Upper lobe of left lung (tissue), 6 donors: Measurements from ENCODE around the gene RNASET2. TPM values are rescaled to one million over a fixed set of nuclear protein-coding genes. Genes with fewer than 3 reads are reported as not detected.

Experiments used
- ATAC-seq, 2 donors: fragments of 200-7000 bp; cut with Tn5 transposase; one replicate each; pipeline ENCODE4 v1.9.1; 2022; ENCODE audit warnings: mild to moderate bottlenecking in 2 of 2, moderate library complexity in 2 of 2; ENCODE audit not compliant: low FRiP score in 2 of 2
- DNase-seq, 2 donors: peaks; one replicate each; pipeline ENCODE4 v3.0.0-alpha.2; 2019 to 2020
- H3K27ac ChIP-seq, 4 donors: fragments of 200-600 bp; sonication (generic); one replicate each; pipeline ENCODE4 v1.5.1; 2016 to 2019
- H3K27me3 ChIP-seq, 4 donors: fragments of 200-600 bp; sonication (generic); one replicate each; pipeline ENCODE4 v1.5.1; 2017 to 2019
- H3K36me3 ChIP-seq, 4 donors: fragments of 200-600 bp; sonication (generic); one replicate each; pipeline ENCODE4 v1.5.1; 2016 to 2019
- H3K4me1 ChIP-seq, 4 donors: fragments of 200-600 bp; sonication (generic); one replicate each; pipeline ENCODE4 v1.5.1; 2018 to 2019
- H3K4me3 ChIP-seq, 4 donors: fragments of 200-600 bp; sonication (generic); one replicate each; pipeline ENCODE4 v1.5.1; 2017 to 2019; ENCODE audit warnings: mild to moderate bottlenecking in 2 of 4, moderate library complexity in 1 of 4
- H3K9me3 ChIP-seq, 4 donors: fragments of 200-600 bp; sonication (generic); one replicate each; pipeline ENCODE4 v1.5.1; 2018 to 2019
- CTCF ChIP-seq, 6 experiments: fragments of 450-650 bp in 4 of 6; fragments of 200-600 bp in 2 of 6; sonication (generic) in 2 of 6; IDR thresholded peaks; one replicate each; pipeline ENCODE4 v1.5.1; 2016 to 2019; ENCODE audit warnings: antibody characterized with exemption in 6 of 6
- EP300 ChIP-seq, 4 donors: sonication (generic); formaldehyde crosslinking; IDR thresholded peaks; one replicate each; pipeline ENCODE4 v1.5.1; 2017; ENCODE audit warnings: antibody characterized with exemption in 4 of 4, control low read depth in 2 of 4
- POLR2A ChIP-seq, 4 donors: fragments of 450-650 bp; IDR thresholded peaks; one replicate each; pipeline ENCODE4 v1.5.1; 2016 to 2017; ENCODE audit warnings: antibody characterized with exemption in 4 of 4, mild to moderate bottlenecking in 2 of 4
- POLR2AphosphoS5 ChIP-seq, 2 donors: sonication (generic); formaldehyde crosslinking; IDR thresholded peaks; one replicate each; pipeline ENCODE4 v1.5.1; 2017; ENCODE audit warnings: antibody characterized with exemption in 2 of 2
- WGBS, 2 donors: methylation state at CpG; one replicate each; pipeline ENCODE4 v1.1.5; 2017 to 2018; 5-methylcytosine and 5-hydroxymethylcytosine counted together
- total RNA-seq, 6 donors: library from RNA; depleted of rRNA in 4 of 6; stranded (reverse); fragments of >200 nt in 4 of 6; gene quantifications; one replicate each; pipeline versions ENCODE4 v1.1.0 to v1.2.1, GENCODE V29; 2016 to 2021
- donor health status: DM: no; HTN: no; CAD: no; lungs with moderate emphysema.
- donor health status: DM: no; HTN: yes; CAD: no; lungs with severe emphysema.

RNASET2 gene
- total RNA-seq, 6 donors from 2014 or later: 66.4 to 131 (median 94.8) TPM

GRCh38 chr6:166959911-166960608 is 3.7 kb upstream of the RNASET2 start:
- 68 to 81% methylated on average over 9 of the region's 9 CpGs for WGBS, 2 donors
- no peaks in the 10 kb centered on the region for H3K27me3 ChIP-seq
- no peak for DNase-seq
- H3K27ac ChIP-seq: peak overlapping the region; percentile 93 to 99 (median 96)
- H3K36me3 ChIP-seq: no peaks in the 10 kb centered on the region
- H3K4me3 ChIP-seq: peak overlapping the region in 1 of 4 donors; percentile 6
- ATAC-seq: no peak
- peaks cover 32 to 44% (median 38%) of the 10 kb centered on the region in 4 donors for H3K4me1 ChIP-seq
- no peaks in the 10 kb centered on the region for H3K9me3 ChIP-seq
- TF ChIP-seq CTCF (IDR thresholded peaks at IDR 0.05) (no peak), POLR2A (IDR thresholded peaks at IDR 0.05) (no peak), EP300 (IDR thresholded peaks at IDR 0.05) (no peak), POLR2AphosphoS5 (IDR thresholded peaks at IDR 0.05) (no peak)

GRCh38 chr6:166958926-166959861 is 2.8 kb upstream of the RNASET2 start:
- Histone ChIP-seq H3K27me3 (no peaks in the 10 kb centered on the region), H3K36me3 (no peaks in the 10 kb centered on the region), H3K9me3 (no peaks in the 10 kb centered on the region), H3K4me3 (peak overlapping the region in 2 of 4 donors; percentile 6 to 11), H3K27ac (peak overlapping the region; percentile 93 to 99 (median 96)), H3K4me1 (peaks cover 36 to 51% (median 40%) of the 10 kb centered on the region in 4 donors)
- ATAC-seq (no peak), DNase-seq (peak in 1 of 2 donors; percentile 64)
- TF ChIP-seq EP300 (IDR thresholded peaks at IDR 0.05) (peak in 2 of 4 donors; percentile 25 to 75), POLR2A (IDR thresholded peaks at IDR 0.05) (peak in 1 of 4 donors; percentile 50), CTCF (IDR thresholded peaks at IDR 0.05) (no peak), POLR2AphosphoS5 (IDR thresholded peaks at IDR 0.05) (peak; percentile 73 to 75)
- 47 to 57% methylated on average over 13 of the region's 13 CpGs for WGBS, 2 donors

GRCh38 chr6:166957805-166958076 is 1.4 kb upstream of the RNASET2 start:
- Histone ChIP-seq H3K27me3 (no peaks in the 10 kb centered on the region), H3K4me1 (peaks cover 36 to 51% (median 42%) of the 10 kb centered on the region in 4 donors), H3K9me3 (no peaks in the 10 kb centered on the region), H3K4me3 (peak overlapping the region in 1 of 4 donors; percentile 98), H3K36me3 (no peaks in the 10 kb centered on the region), H3K27ac (peak overlapping the region; percentile 93 to 99 (median 96))
- TF ChIP-seq POLR2AphosphoS5 (IDR thresholded peaks at IDR 0.05) (no peak), EP300 (IDR thresholded peaks at IDR 0.05) (no peak), POLR2A (IDR thresholded peaks at IDR 0.05) (no peak), CTCF (IDR thresholded peaks at IDR 0.05) (no peak)
- no peak for DNase-seq
- ATAC-seq: no peak
- 67 to 80% methylated on average over 5 of the region's 5 CpGs for WGBS, 2 donors

DNA sequence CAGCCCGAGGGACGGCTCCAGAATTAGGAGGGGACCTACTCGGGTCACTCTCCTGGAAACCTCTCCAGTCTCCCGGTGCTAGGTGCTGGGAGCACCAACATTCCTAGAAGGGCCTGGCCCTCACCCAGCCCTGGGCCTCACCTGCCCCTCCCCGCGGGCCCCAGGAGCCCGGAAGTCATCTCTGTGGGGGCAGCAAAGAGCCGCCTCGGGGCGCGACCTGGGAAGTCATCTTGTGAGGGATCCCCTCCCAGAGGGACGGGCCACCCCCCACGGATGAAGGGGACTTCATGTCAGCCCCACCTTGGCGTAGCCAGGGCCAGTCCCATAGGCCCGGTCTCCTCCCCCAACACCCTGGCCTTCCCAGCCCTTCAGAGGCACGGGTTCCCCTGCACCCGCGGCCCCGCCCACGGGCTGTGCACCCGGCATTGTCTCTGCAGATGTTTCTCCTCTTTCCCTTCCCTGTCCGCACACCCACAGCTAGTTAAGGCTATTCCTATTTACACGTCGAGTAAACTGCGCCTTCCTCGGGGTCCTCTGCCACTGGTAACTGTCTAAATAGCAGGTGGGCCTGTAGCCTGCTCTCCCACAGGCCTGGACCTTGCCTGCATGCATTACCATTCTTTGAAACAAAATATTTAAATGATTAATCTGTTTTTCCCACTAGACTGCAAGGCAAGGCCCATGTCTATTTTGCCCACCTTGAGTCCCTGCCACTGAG is 896 bp upstream of the RNASET2 start:
- Histone ChIP-seq H3K27me3 (no peaks in the 10 kb centered on the region), H3K4me1 (peaks cover 36 to 51% (median 42%) of the 10 kb centered on the region in 4 donors), H3K27ac (peak overlapping the region; percentile 93 to 99 (median 96)), H3K9me3 (no peaks in the 10 kb centered on the region), H3K4me3 (peak overlapping the region; percentile 61 to 98 (median 92)), H3K36me3 (no peaks in the 10 kb centered on the region)
- TF ChIP-seq CTCF (IDR thresholded peaks at IDR 0.05): no peak
- TF ChIP-seq POLR2A (IDR thresholded peaks at IDR 0.05): no peak
- no peak for TF ChIP-seq POLR2AphosphoS5 (IDR thresholded peaks at IDR 0.05)
- ATAC-seq (peak; percentile 68 to 78), DNase-seq (peak; percentile 71 to 91)
- 9 to 22% methylated on average over 9 to 16 of the region's 26 CpGs for WGBS, 2 donors
